Measurements from ENCODE around the gene FGD4.

Gene FGD4

GRCh38 chr12:32692358-32692757 lies 293.0 kb downstream of the FGD4 start:
- no peak overlapping the region for H3K4me3 ChIP-seq
- no peak overlapping the region for H3K27ac ChIP-seq

DNA sequence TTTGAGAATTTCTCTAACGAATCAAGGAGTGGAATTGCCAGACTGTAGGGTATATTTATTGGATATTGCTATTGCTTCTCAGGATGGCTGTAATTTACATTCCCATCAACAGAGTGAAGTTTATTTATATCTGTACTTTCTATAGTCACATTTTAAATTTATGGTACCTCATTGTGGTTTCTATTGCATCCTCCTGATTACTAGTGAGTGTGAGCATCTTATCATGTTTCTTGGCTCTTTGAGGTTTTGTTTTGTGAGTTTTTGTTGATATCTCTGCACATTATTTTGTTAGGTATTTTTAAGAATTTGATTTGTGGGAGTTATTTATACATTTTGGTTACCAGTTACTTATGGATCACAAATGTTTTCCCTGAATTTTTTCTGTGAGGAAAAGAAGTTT lies 293.7 kb downstream of the FGD4 start:
- H3K4me3 ChIP-seq: no peak overlapping the region
- no peak overlapping the region for H3K27ac ChIP-seq

Measured in skin epidermis (tissue), 12 donors.